ENCODE measurements around the gene LHPP.

Gene LHPP

GRCh38 chr10:124541076-124541903 lies 79.7 kb downstream of the LHPP start:
- no peak overlapping the region for H3K27ac ChIP-seq
- no peak for TF ChIP-seq CTCF (conservative IDR thresholded peaks at IDR 0.05)
- TF ChIP-seq ZFX (IDR thresholded peaks at IDR 0.05): no peak

- TF ChIP-seq ZFX (IDR thresholded peaks at IDR 0.05): no peak
- no peak for TF ChIP-seq CTCF (conservative IDR thresholded peaks at IDR 0.05)
- H3K27ac ChIP-seq: no peak overlapping the region
Measured at GRCh38 chr10:124542336-124542735, 80.7 kb downstream of the LHPP start.

- no peak overlapping the region for H3K27ac ChIP-seq
- no peak for TF ChIP-seq ZFX (IDR thresholded peaks at IDR 0.05)
- TF ChIP-seq CTCF (conservative IDR thresholded peaks at IDR 0.05): no peak
Measured at GRCh38 chr10:124543146-124543545, 81.5 kb downstream of the LHPP start.

- no peak overlapping the region for H3K27ac ChIP-seq
- no peak for TF ChIP-seq CTCF (conservative IDR thresholded peaks at IDR 0.05)
- TF ChIP-seq ZFX (IDR thresholded peaks at IDR 0.05): no peak
Measured at GRCh38 chr10:124543971-124544370, 82.3 kb downstream of the LHPP start.

- H3K27ac ChIP-seq: no peak overlapping the region
- TF ChIP-seq CTCF (conservative IDR thresholded peaks at IDR 0.05) (no peak), ZFX (IDR thresholded peaks at IDR 0.05) (no peak)
Measured at GRCh38 chr10:124544711-124545110, 83.1 kb downstream of the LHPP start.

GRCh38 chr10:124545351-124546054 lies 83.9 kb downstream of the LHPP start:
- TF ChIP-seq ZFX (IDR thresholded peaks at IDR 0.05) (no peak), CTCF (conservative IDR thresholded peaks at IDR 0.05) (no peak)
- no peak overlapping the region for H3K27ac ChIP-seq

GRCh38 chr10:124546055-124546369 lies 84.4 kb downstream of the LHPP start:
- TF ChIP-seq CTCF (conservative IDR thresholded peaks at IDR 0.05): no peak
- no peak for TF ChIP-seq ZFX (IDR thresholded peaks at IDR 0.05)

More at GRCh38 chr10:124546055-124546369, 84.4 kb downstream of the LHPP start:
- H3K27ac ChIP-seq: no peak overlapping the region
